Mammary epithelial cell (primary cell): ENCODE measurements around the gene SCUBE3.

Source experiments
- CTCF ChIP-seq, 2 donors: IDR thresholded peaks in 1 of 2; conservative IDR thresholded peaks in 1 of 2; 2 replicates each; pipeline ENCODE4 v1.5.1; 2011 to 2012; ENCODE audit warnings: inconsistent platforms in 2 of 2, low read length in 2 of 2, mild to moderate bottlenecking in 2 of 2, control low read depth in 1 of 2, low read depth in 1 of 2; ENCODE audit not compliant: insufficient read depth in 1 of 2; ENCODE audit errors: extremely low read depth in 1 of 2
- EZH2 ChIP-seq: IDR thresholded peaks from 2 replicates; pipeline ENCODE4 v1.6.1; 2012; ENCODE audit warnings: low read length, inconsistent platforms, borderline replicate concordance

- TF ChIP-seq CTCF (conservative IDR thresholded peaks at IDR 0.05 in 1 of 2, IDR thresholded peaks at IDR 0.05 in 1 of 2; ENCODE audit: extremely low read depth in 1 of 2, insufficient read depth in 1 of 2, low read depth in 1 of 2, low read length in 2 of 2) (no peak), EZH2 (no peak)
Observed at GRCh38 chr6:35220711-35221110, 7.0 kb downstream of the SCUBE3 start.
